Mesendoderm (in vitro differentiated cells): Measurements from ENCODE around the gene NT5C3B.
A peak's percentile ranks its signal among the peaks of the same experiment; 100 is the strongest.
"Not testable (repeated sequence)": the region's sequence is repeated elsewhere in the genome, so short reads cannot be mapped to it uniquely, and the experiment has no call there.

ENCODE experiments used
- DNase-seq: peaks from one replicate; pipeline ENCODE4 v3.0.0; 2013
- H2AK5ac ChIP-seq: 2 replicates; pipeline ENCODE4 v1.6.1; 2013; ENCODE audit warnings: low read length, inconsistent platforms
- H2BK120ac ChIP-seq: 2 replicates; pipeline ENCODE4 v1.6.1; 2013; ENCODE audit warnings: low read depth, mild to moderate bottlenecking, low read length, moderate library complexity, mixed read lengths
- H2BK15ac ChIP-seq: replicated peaks from 2 replicates; pipeline ENCODE4 v1.6.1; 2013; ENCODE audit warnings: low read depth, mild to moderate bottlenecking, moderate library complexity
- H2BK5ac ChIP-seq: 2 replicates; pipeline ENCODE4 v1.6.1; 2013; ENCODE audit warnings: low read length, inconsistent platforms
- H3K18ac ChIP-seq: 2 replicates; pipeline ENCODE4 v1.6.1; 2013; ENCODE audit warnings: mild to moderate bottlenecking, low read length, mixed read lengths
- H3K23ac ChIP-seq: one replicate; pipeline ENCODE4 v1.6.1; 2013; ENCODE audit warnings: low read length
- H3K27ac ChIP-seq: 2 replicates; pipeline ENCODE4 v1.5.1; 2013; ENCODE audit warnings: low read depth, mild to moderate bottlenecking, inconsistent platforms, low read length, moderate library complexity
- H3K27me3 ChIP-seq: 2 replicates; pipeline ENCODE4 v1.6.1; 2013; ENCODE audit warnings: low read length, control low read depth, mild to moderate bottlenecking, inconsistent platforms; ENCODE audit not compliant: insufficient read depth, poor library complexity
- H3K36me3 ChIP-seq: 2 replicates; pipeline ENCODE4 v1.6.1; 2013; ENCODE audit warnings: low read length, inconsistent platforms; ENCODE audit not compliant: control insufficient read depth, insufficient read depth
- H3K4ac ChIP-seq: one replicate; pipeline ENCODE4 v1.6.1; 2013; ENCODE audit warnings: low read depth, mild to moderate bottlenecking, low read length, moderate library complexity
- H3K4me1 ChIP-seq: 2 replicates; pipeline ENCODE4 v1.6.1; 2013; ENCODE audit warnings: low read depth, low read length, inconsistent platforms; ENCODE audit not compliant: control insufficient read depth
- H3K4me2 ChIP-seq: 2 replicates; pipeline ENCODE4 v1.6.1; 2013; ENCODE audit warnings: low read length
- H3K4me3 ChIP-seq: 2 replicates; pipeline ENCODE4 v1.5.1; 2013; ENCODE audit warnings: mild to moderate bottlenecking, low read length
- H3K56ac ChIP-seq: one replicate; pipeline ENCODE4 v1.6.1; 2013; ENCODE audit warnings: low read length
- H3K79me1 ChIP-seq: 2 replicates; pipeline ENCODE4 v1.6.1; 2013; ENCODE audit warnings: low read length, inconsistent platforms
- H3K79me2 ChIP-seq: 2 replicates; pipeline ENCODE4 v1.6.1; 2013; ENCODE audit warnings: mild to moderate bottlenecking, low read length; ENCODE audit not compliant: control insufficient read depth, insufficient read depth
- H3K9ac ChIP-seq: 2 replicates; pipeline ENCODE4 v1.6.1; 2013; ENCODE audit warnings: low read length, inconsistent platforms
- H4K5ac ChIP-seq: one replicate; pipeline ENCODE4 v1.6.1; 2013; ENCODE audit warnings: low read length
- H4K8ac ChIP-seq: one replicate; pipeline ENCODE4 v1.6.1; 2013; ENCODE audit warnings: low read depth, mild to moderate bottlenecking, control low read depth, low read length, moderate library complexity
- WGBS: extraction: QIAGEN DNeasy Blood & Tissue Kit; methylation state at CpG from one replicate; pipeline ENCODE4 v1.1.7; 2013; ENCODE audit warnings: low lambda C conversion rate, missing lambda C conversion rate; ENCODE audit not compliant: insufficient coverage; ENCODE audit errors: extremely low coverage; 5-methylcytosine and 5-hydroxymethylcytosine counted together

The NT5C3B gene

GRCh38 chr17:41837761-41838538 is 1.9 kb upstream of the NT5C3B start, which contains the start of gene KLHL10:
KLHL10 (plus strand) TSS chr17:41837825; CDS start chr17:41837933, 108 bp downstream.
- Histone ChIP-seq H3K18ac (no peak within 1 kb of the TSS), H3K4me1 (peaks cover 2% of the 10 kb centered on the region), H3K56ac (no peak within 1 kb of the TSS), H3K27ac (no peak within 1 kb of the TSS), H3K23ac (no peak within 1 kb of the TSS), H3K79me2 (no peaks in the 10 kb centered on the region), H3K27me3 (no peaks in the 10 kb centered on the region), H2BK15ac (no peak within 1 kb of the TSS), H2AK5ac (no peak within 1 kb of the TSS), H3K9ac (no peak within 1 kb of the TSS), H2BK120ac (no peak within 1 kb of the TSS), H2BK5ac (no peak within 1 kb of the TSS), H3K4me2 (no peak within 1 kb of the TSS), H3K79me1 (peaks cover 1% of the 10 kb centered on the region), H3K36me3 (peaks cover 2% of the 10 kb centered on the region), H4K8ac (no peak within 1 kb of the TSS), H3K4ac (no peak within 1 kb of the TSS), H3K4me3 (no peak within 1 kb of the TSS), H4K5ac (no peak within 1 kb of the TSS)
- WGBS: no CpG with 5 or more reads among the region's 15 CpGs
- no peak for DNase-seq

GRCh38 chr17:41836550-41837196 is 641 bp upstream of the NT5C3B start:
- no peak overlapping the region for H2BK15ac ChIP-seq
- H2BK120ac ChIP-seq: no peak overlapping the region
- H4K5ac ChIP-seq: no peak overlapping the region
- H3K36me3 ChIP-seq: peaks cover 2% of the 10 kb centered on the region
- H3K27ac ChIP-seq: no peak overlapping the region
- H3K79me2 ChIP-seq: no peaks in the 10 kb centered on the region
- H3K27me3 ChIP-seq: no peaks in the 10 kb centered on the region
- peak overlapping the region; percentile 53 for H3K9ac ChIP-seq
- H2AK5ac ChIP-seq: no peak overlapping the region
- WGBS: no CpG with 5 or more reads among the region's 21 CpGs
- H4K8ac ChIP-seq: no peak overlapping the region
- no peak overlapping the region for H3K18ac ChIP-seq
- peak overlapping the region; percentile 70 for H3K4me2 ChIP-seq
- H3K56ac ChIP-seq: peak overlapping the region; percentile 89
- H3K79me1 ChIP-seq: peaks cover 1% of the 10 kb centered on the region
- no peak for DNase-seq
- peaks cover 2% of the 10 kb centered on the region for H3K4me1 ChIP-seq
- no peak overlapping the region for H3K4ac ChIP-seq
- H2BK5ac ChIP-seq: no peak overlapping the region
- H3K4me3 ChIP-seq: no peak overlapping the region
- no peak overlapping the region for H3K23ac ChIP-seq

- Histone ChIP-seq H3K4me1 (peaks cover 2% of the 10 kb centered on the region), H2BK15ac (no peak overlapping the region), H3K9ac (peak overlapping the region; percentile 92), H3K56ac (peak overlapping the region; percentile 97), H4K5ac (no peak overlapping the region), H3K79me1 (peaks cover 1% of the 10 kb centered on the region), H3K79me2 (no peaks in the 10 kb centered on the region), H2AK5ac (no peak overlapping the region), H3K4me3 (peak overlapping the region; percentile 87), H4K8ac (no peak overlapping the region), H2BK120ac (no peak overlapping the region), H2BK5ac (no peak overlapping the region), H3K4ac (peak overlapping the region; percentile 63), H3K27me3 (no peaks in the 10 kb centered on the region), H3K18ac (peak overlapping the region; percentile 53), H3K27ac (no peak overlapping the region), H3K4me2 (peak overlapping the region; percentile 52), H3K36me3 (peaks cover 2% of the 10 kb centered on the region), H3K23ac (no peak overlapping the region)
- no peak for DNase-seq
- no CpG with 5 or more reads among the region's 13 CpGs for WGBS
These were observed 725 bp downstream of the NT5C3B start for GRCh38 chr17:41835214-41835799.

GRCh38 chr17:41829961-41830360 is 6.1 kb downstream of the NT5C3B start:
- not testable (repeated sequence) for H3K27me3 ChIP-seq, H2BK15ac ChIP-seq, H3K4me1 ChIP-seq, H4K5ac ChIP-seq, H3K56ac ChIP-seq, H3K79me2 ChIP-seq, H4K8ac ChIP-seq, H3K23ac ChIP-seq, H3K18ac ChIP-seq, H2BK5ac ChIP-seq, H3K4ac ChIP-seq, H3K27ac ChIP-seq, H3K79me1 ChIP-seq, DNase-seq, H3K4me3 ChIP-seq, H3K4me2 ChIP-seq, H2BK120ac ChIP-seq, H2AK5ac ChIP-seq, H3K9ac ChIP-seq, H3K36me3 ChIP-seq
- no CpG with 5 or more reads among the region's 10 CpGs for WGBS

GRCh38 chr17:41825175-41825845 is 10.7 kb downstream of the NT5C3B start:
- H3K18ac ChIP-seq: no peak overlapping the region
- no peak overlapping the region for H3K4me2 ChIP-seq
- no peak for DNase-seq
- no peak overlapping the region for H3K9ac ChIP-seq
- no peaks in the 10 kb centered on the region for H3K79me2 ChIP-seq
- WGBS: no CpG with 5 or more reads among the region's 19 CpGs
- no peak overlapping the region for H2BK15ac ChIP-seq
- no peaks in the 10 kb centered on the region for H3K27me3 ChIP-seq
- no peak overlapping the region for H4K8ac ChIP-seq
- H3K79me1 ChIP-seq: no peaks in the 10 kb centered on the region
- no peaks in the 10 kb centered on the region for H3K4me1 ChIP-seq
- peaks cover 8% of the 10 kb centered on the region for H3K36me3 ChIP-seq
- no peak overlapping the region for H3K27ac ChIP-seq
- H4K5ac ChIP-seq: no peak overlapping the region
- no peak overlapping the region for H2BK120ac ChIP-seq
- H2AK5ac ChIP-seq: no peak overlapping the region
- no peak overlapping the region for H2BK5ac ChIP-seq
- no peak overlapping the region for H3K23ac ChIP-seq
- no peak overlapping the region for H3K4me3 ChIP-seq
- no peak overlapping the region for H3K56ac ChIP-seq
- no peak overlapping the region for H3K4ac ChIP-seq
